Loucy (cell line): ENCODE results near the gene POFUT2.

Experiments
- H2AFZ ChIP-seq: fragments of 200-600 bp; sonication (generic); 2 replicates; pipeline ENCODE4 v1.6.0; 2016; ENCODE audit warnings: antibody characterized with exemption, mild to moderate bottlenecking, low read length, moderate library complexity
- H3F3A ChIP-seq: fragments of 200-600 bp; 2 replicates; pipeline ENCODE4 v1.6.0; 2016; ENCODE audit warnings: antibody characterized with exemption, low read depth, mild to moderate bottlenecking
- H3K27me3 ChIP-seq: fragments of 200-600 bp; sonication (generic); 2 replicates; pipeline ENCODE4 v1.6.1; 2014; ENCODE audit warnings: low read length, mild to moderate bottlenecking; ENCODE audit not compliant: insufficient read depth, poor library complexity, severe bottlenecking
- H3K36me3 ChIP-seq: fragments of 200-600 bp; sonication (generic); 2 replicates; pipeline ENCODE4 v1.6.1; 2016; ENCODE audit warnings: low read length; ENCODE audit not compliant: insufficient read depth
- H3K4me1 ChIP-seq: fragments of 200-600 bp; sonication (generic); 2 replicates; pipeline ENCODE4 v1.5.1; 2014; ENCODE audit warnings: low read length, mild to moderate bottlenecking; ENCODE audit not compliant: insufficient read depth, poor library complexity, severe bottlenecking
- H3K4me2 ChIP-seq: fragments of 200-600 bp; sonication (generic); 2 replicates; pipeline ENCODE4 v1.6.0; 2014; ENCODE audit warnings: antibody characterized with exemption, low read length, low read depth, mild to moderate bottlenecking; ENCODE audit not compliant: poor library complexity, severe bottlenecking
- H3K4me3 ChIP-seq: fragments of 200-600 bp; sonication (generic); 2 replicates; pipeline ENCODE4 v1.5.1; 2014; ENCODE audit warnings: low read length, mild to moderate bottlenecking, mixed read lengths; ENCODE audit not compliant: poor library complexity, severe bottlenecking
- H3K79me2 ChIP-seq: fragments of 200-600 bp; sonication (generic); 2 replicates; pipeline ENCODE4 v1.6.1; 2014; ENCODE audit warnings: low read length; ENCODE audit not compliant: insufficient read depth
- H3K9ac ChIP-seq: fragments of 200-600 bp; sonication (generic); 2 replicates; pipeline ENCODE4 v1.6.0; 2014; ENCODE audit warnings: mild to moderate bottlenecking, low read depth, low read length, moderate library complexity; ENCODE audit not compliant: poor library complexity, severe bottlenecking
- H3K9me2 ChIP-seq: fragments of 200-600 bp; sonication (generic); replicated peaks from 2 replicates; pipeline ENCODE4 v1.6.1; 2016; ENCODE audit warnings: low read depth, low read length, mixed read lengths
- H3K9me3 ChIP-seq: fragments of 200-600 bp; sonication (generic); 2 replicates; pipeline ENCODE4 v1.6.1; 2014; ENCODE audit warnings: mild to moderate bottlenecking, antibody characterized with exemption, low read length, low read depth; ENCODE audit not compliant: insufficient read depth
- H4K20me1 ChIP-seq: fragments of 200-600 bp; sonication (generic); 2 replicates; pipeline ENCODE4 v1.6.0; 2014; ENCODE audit warnings: antibody characterized with exemption, low read length, mild to moderate bottlenecking; ENCODE audit not compliant: insufficient read depth, poor library complexity, severe bottlenecking
- CTCF ChIP-seq: fragments of 200-600 bp; sonication (generic); conservative IDR thresholded peaks from 2 replicates; pipeline ENCODE4 v1.5.1; 2014; ENCODE audit warnings: mild to moderate bottlenecking, antibody characterized with exemption, low read length
- EZH2phosphoT487 ChIP-seq: fragments of 200-600 bp; IDR thresholded peaks from 2 replicates; pipeline ENCODE4 v1.6.1; 2018; ENCODE audit warnings: antibody characterized with exemption, mild to moderate bottlenecking, moderate library complexity, borderline replicate concordance

The POFUT2 gene

DNA sequence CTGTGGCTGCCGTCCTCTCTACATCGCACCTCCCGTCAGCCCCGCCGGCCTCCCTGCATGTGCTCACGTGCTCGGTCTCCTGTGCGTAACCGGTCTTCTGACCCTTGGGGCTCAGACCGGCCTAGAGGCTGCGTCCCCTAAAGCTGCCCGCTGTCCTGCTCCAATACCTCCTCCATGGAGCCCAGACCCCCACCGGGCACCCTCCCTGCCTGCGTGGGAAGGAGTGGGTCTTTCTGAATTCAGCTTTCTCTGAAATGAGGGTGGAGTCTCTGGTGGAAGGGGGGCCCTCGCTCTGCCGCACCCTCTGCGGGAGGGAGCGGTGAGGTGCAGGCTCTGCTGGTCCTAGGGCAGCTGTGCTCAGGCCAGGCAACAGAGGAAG is 18.7 kb upstream of the POFUT2 start:
- Histone ChIP-seq H3K79me2 (no peaks in the 10 kb centered on the region), H3K27me3 (no peaks in the 10 kb centered on the region), H3K9me2 (no peaks in the 10 kb centered on the region), H3K4me1 (peaks cover 6% of the 10 kb centered on the region), H3K9me3 (no peaks in the 10 kb centered on the region), H3F3A (no peaks in the 10 kb centered on the region), H3K4me2 (no peak overlapping the region), H3K9ac (no peak overlapping the region), H3K36me3 (no peaks in the 10 kb centered on the region), H2AFZ (no peak overlapping the region), H4K20me1 (no peaks in the 10 kb centered on the region), H3K4me3 (no peak overlapping the region)
- no peak for TF ChIP-seq CTCF
- TF ChIP-seq EZH2phosphoT487 = no peak

DNA sequence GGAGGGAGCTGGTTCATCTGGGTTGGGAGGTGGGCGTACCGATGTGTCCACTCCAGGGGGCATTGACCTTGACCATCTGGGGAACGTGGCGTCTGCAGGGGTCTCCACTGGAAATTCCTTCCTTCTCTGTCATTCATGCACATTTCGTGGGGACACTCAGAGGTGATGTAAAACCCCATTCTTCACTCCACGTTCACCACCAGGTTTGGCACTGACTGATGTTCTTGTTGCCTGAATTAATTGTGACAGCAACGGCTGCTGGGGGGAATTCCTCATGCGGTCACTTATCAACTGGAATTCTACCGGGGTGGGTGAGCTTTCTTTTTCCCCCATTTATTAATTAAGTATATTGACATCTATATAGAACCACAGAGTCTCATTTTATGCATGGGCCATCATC is 18.1 kb upstream of the POFUT2 start:
- H3K4me1 ChIP-seq = peaks cover 6% of the 10 kb centered on the region
- no peaks in the 10 kb centered on the region for H3K36me3 ChIP-seq
- H3K79me2 ChIP-seq = no peaks in the 10 kb centered on the region
- no peaks in the 10 kb centered on the region for H3F3A ChIP-seq
- H3K4me2 ChIP-seq = no peak overlapping the region
- no peaks in the 10 kb centered on the region for H4K20me1 ChIP-seq
- no peak overlapping the region for H3K9ac ChIP-seq
- no peaks in the 10 kb centered on the region for H3K9me2 ChIP-seq
- H3K4me3 ChIP-seq = no peak overlapping the region
- no peaks in the 10 kb centered on the region for H3K27me3 ChIP-seq
- no peak overlapping the region for H2AFZ ChIP-seq
- no peak for TF ChIP-seq CTCF
- no peak for TF ChIP-seq EZH2phosphoT487
- H3K9me3 ChIP-seq = no peaks in the 10 kb centered on the region

- Histone ChIP-seq H3K9me2 (no peaks in the 10 kb centered on the region), H4K20me1 (no peaks in the 10 kb centered on the region), H3K36me3 (no peaks in the 10 kb centered on the region), H3F3A (no peaks in the 10 kb centered on the region), H3K9ac (no peak overlapping the region), H3K4me3 (no peak overlapping the region), H2AFZ (no peak overlapping the region), H3K4me1 (peaks cover 6% of the 10 kb centered on the region), H3K79me2 (no peaks in the 10 kb centered on the region), H3K9me3 (no peaks in the 10 kb centered on the region), H3K4me2 (no peak overlapping the region), H3K27me3 (no peaks in the 10 kb centered on the region)
- TF ChIP-seq EZH2phosphoT487 (no peak), CTCF (no peak)
Measured at GRCh38 chr21:45304945-45305344, 17.2 kb upstream of the POFUT2 start.
